Brain microvascular endothelial cell (primary cell): ENCODE data around the gene LRRC10.

Experiments used
- DNase-seq: peaks from one replicate; pipeline ENCODE4 v3.0.0-alpha.2; 2020
- H3K27ac ChIP-seq: fragments of 250-450 bp; sonication (Bioruptor Pico); 2 replicates; pipeline ENCODE4 v1.5.1; 2020; ENCODE audit warnings: mild to moderate bottlenecking, moderate library complexity
- H3K27me3 ChIP-seq: fragments of 250-450 bp; sonication (Bioruptor Pico); replicated peaks from 2 replicates; pipeline ENCODE4 v1.5.1; 2020; ENCODE audit warnings: mild to moderate bottlenecking
- H3K36me3 ChIP-seq: fragments of 250-450 bp; sonication (Bioruptor Pico); replicated peaks from 2 replicates; pipeline ENCODE4 v1.5.1; 2020; ENCODE audit warnings: mild to moderate bottlenecking
- H3K4me3 ChIP-seq: 2 replicates; pipeline ENCODE4 v1.5.1; 2011; ENCODE audit warnings: low read depth, mild to moderate bottlenecking, control low read depth, low read length, moderate library complexity
- CTCF ChIP-seq: IDR thresholded peaks from 2 replicates; pipeline ENCODE4 v1.5.1; 2011; ENCODE audit warnings: low read depth, mild to moderate bottlenecking, moderate library complexity, low read length, control low read depth, inconsistent platforms; ENCODE audit errors: missing control alignments
- in situ Hi-C: cut with HindIII; loops from 2 replicates; pipeline ENCODE4 v1.10.0; 2017; ENCODE audit warnings: low sequenced_read_pairs, low pct_ligation_motif_present

LRRC10 gene

GRCh38 chr12:69585189-69586062 lies 25.3 kb downstream of the LRRC10 start, which contains the start of gene CCT2:
Gene CCT2, plus strand, starts transcription at chr12:69585459. Its CDS starts 63 bp downstream, at chr12:69585522.
- peak; percentile 64 for TF ChIP-seq CTCF
- Histone ChIP-seq H3K36me3 (peaks cover 39% of the 10 kb centered on the region), H3K27me3 (no peaks in the 10 kb centered on the region), H3K4me3 (peak within 1 kb of the TSS; percentile 84), H3K27ac (peak within 1 kb of the TSS; percentile 88)
- peak; percentile 95 for DNase-seq
- in situ Hi-C loops: no loop called here

- Histone ChIP-seq H3K27me3 (no peaks in the 10 kb centered on the region), H3K36me3 (peaks cover 16% of the 10 kb centered on the region), H3K27ac (no peak overlapping the region), H3K4me3 (no peak overlapping the region)
- peak; percentile 43 for TF ChIP-seq CTCF
- DNase-seq: no peak
- in situ Hi-C loops: no loop called here
Measured at GRCh38 chr12:69583203-69583602, 27.5 kb downstream of the LRRC10 start.

- no peak for TF ChIP-seq CTCF
- H3K27ac ChIP-seq: no peak overlapping the region
- in situ Hi-C loops: no loop called here
- peaks cover 2% of the 10 kb centered on the region for H3K36me3 ChIP-seq
- H3K4me3 ChIP-seq: no peak overlapping the region
- no peaks in the 10 kb centered on the region for H3K27me3 ChIP-seq
- DNase-seq: no peak
Measured at GRCh38 chr12:69580074-69580473, 30.6 kb downstream of the LRRC10 start.

GRCh38 chr12:69579029-69579428 lies 31.7 kb downstream of the LRRC10 start:
- no peak overlapping the region for H3K27ac ChIP-seq
- H3K4me3 ChIP-seq: no peak overlapping the region
- DNase-seq: no peak
- H3K27me3 ChIP-seq: no peaks in the 10 kb centered on the region
- no peak for TF ChIP-seq CTCF
- peaks cover 11% of the 10 kb centered on the region for H3K36me3 ChIP-seq
- in situ Hi-C loops: no loop called here

- in situ Hi-C loops: no loop called here
- peaks cover 14% of the 10 kb centered on the region for H3K36me3 ChIP-seq
- no peak for DNase-seq
Measured at GRCh38 chr12:69578283-69578682, 32.4 kb downstream of the LRRC10 start.

More at GRCh38 chr12:69578283-69578682, 32.4 kb downstream of the LRRC10 start:
- Histone ChIP-seq H3K27ac (no peak overlapping the region), H3K27me3 (no peaks in the 10 kb centered on the region), H3K4me3 (no peak overlapping the region)
- no peak for TF ChIP-seq CTCF
